ENCODE measurements around the gene MYPOP.

Gene MYPOP

DNA sequence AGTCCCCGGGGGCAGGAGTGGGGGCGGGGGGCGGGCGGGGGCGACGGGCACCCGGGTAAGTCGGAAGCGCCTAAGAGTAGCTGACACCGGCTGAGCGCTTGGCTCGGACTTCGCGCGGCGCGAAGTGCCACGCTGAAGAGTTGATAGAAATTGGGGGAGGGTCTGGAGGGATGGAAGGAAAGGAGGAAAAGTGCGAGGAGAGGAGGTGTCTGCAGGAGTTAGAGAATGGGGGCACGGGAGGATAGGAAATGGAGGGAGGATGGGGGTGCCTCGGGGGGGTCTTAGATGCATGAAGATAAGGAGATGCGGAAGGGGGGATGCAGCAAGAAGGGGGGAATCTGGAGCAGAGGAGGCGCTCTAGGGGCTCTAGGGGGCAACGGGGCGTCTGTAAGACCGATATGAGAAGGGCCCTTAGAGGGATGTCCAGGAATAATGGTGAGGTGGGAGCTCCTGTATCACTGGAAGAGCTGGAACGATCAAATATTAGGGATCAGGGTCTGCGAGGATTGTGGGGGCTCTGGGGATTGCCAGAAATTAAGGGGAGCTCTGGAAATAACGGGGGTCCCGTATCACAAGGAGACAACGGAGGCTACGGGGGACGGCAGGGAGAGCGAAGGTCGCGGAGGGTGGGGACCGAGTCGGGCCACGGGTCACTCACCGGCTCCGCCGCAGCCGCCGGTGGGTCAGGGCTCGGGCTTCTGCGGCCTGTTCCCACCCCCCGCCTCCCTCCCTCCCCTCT, at the start of gene MYPOP:
Gene MYPOP, minus strand, starts transcription at position 702 of the 739 bp plus-strand sequence. CDS start 840 bp downstream, outside the sequence.
- no peak for FAIRE-seq

DNA sequence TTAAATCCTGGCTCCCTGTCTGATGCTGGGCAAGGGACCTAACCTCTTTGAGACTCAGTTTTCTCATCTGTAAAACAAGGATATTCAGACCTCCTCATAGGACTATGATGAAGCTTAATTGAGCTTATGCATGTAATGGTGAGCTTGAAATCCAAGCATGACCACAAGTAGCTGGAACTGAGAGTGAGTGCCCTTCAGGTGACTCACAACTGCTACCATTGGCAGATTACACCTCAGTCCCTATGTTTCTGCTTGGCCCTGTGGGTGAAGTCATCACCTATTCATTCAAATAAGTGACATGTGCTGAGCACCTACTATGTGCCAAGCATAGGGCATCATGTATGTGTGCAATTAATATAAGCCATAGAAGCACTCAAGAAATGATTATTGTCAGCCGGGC, 45.5 kb upstream of the MYPOP start:
- no peak for FAIRE-seq

DNA sequence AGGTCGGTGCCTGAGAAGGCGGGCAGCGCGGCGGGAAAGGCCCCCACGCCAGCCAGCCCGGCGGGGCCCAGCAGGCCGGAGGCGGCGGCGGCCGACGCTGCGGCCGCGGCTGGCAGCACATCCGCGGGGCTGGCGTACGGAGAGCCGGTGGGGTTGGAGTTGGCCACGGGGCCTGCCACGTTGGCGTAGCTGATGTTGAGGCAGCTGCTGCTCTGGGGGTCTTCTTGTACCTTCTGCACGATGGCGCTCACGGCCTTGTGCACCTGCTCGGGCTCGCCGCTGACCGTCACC, 38.0 kb upstream of the MYPOP start:
- FAIRE-seq: no peak

GRCh38 chr19:45939792-45940514, 37.5 kb upstream of the MYPOP start:
- FAIRE-seq: no peak

GRCh38 chr19:45938733-45939319, 36.4 kb upstream of the MYPOP start:
- no peak for FAIRE-seq

DNA sequence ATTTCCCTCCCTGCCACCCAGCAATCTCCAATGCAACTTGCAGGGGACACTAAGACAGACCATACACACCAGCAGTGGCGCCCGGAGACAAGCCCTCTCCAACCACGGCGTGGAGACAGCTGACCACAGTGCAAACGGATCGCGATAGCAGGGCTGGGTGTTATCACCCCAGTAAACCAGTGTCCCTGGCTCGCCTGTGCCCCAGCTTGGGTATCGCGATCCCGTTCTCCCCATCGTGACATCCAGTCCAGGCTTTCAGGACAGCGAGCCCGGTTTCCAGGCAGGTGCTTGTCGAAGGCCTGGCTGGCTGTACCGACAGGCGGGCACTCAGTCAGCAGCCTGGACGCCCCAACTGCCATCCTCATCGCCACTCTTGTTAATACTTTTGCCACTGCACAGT, 32.9 kb upstream of the MYPOP start:
- FAIRE-seq: no peak

DNA sequence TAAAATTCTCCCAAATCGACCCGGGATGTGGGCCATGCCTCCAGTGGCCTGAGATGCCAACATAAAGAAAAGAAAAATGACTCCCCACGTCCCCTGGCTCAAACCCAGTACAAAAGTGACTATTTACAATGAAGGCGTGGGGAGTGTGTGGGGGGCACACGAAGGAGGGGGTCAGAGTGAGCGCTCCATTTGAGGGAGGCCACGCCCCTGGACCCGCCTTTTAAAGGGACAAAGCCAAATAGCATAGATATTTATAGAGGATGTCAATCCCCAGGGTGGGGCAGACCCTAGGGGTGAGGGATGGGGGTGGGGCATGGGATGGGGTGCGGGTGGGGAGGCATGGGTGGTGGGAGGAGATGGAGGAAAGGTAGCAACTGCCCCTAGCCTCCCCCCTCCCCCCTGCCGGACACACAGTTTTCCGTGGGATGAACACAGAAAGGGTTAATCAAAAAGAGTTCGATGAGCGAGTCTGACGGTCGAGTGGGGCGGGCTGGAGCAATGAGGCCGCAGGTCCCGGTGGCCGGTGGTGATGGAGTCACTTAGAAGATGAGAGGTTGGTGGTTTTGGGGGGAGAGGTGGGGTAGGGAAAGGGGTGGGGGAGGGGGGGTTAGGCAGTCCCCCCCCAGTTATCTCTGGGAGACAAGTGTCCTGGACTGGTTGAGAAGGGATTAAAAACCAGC, 32.3 kb upstream of the MYPOP start:
- no peak for FAIRE-seq

GRCh38 chr19:45933759-45934158, 31.3 kb upstream of the MYPOP start:
- no peak for FAIRE-seq

- no peak for FAIRE-seq
Measured at GRCh38 chr19:45931055-45931454, 28.6 kb upstream of the MYPOP start.

GRCh38 chr19:45929247-45929646, 26.8 kb upstream of the MYPOP start:
- FAIRE-seq: no peak

- FAIRE-seq: no peak
Measured at GRCh38 chr19:45927565-45928261, 25.3 kb upstream of the MYPOP start.

DNA sequence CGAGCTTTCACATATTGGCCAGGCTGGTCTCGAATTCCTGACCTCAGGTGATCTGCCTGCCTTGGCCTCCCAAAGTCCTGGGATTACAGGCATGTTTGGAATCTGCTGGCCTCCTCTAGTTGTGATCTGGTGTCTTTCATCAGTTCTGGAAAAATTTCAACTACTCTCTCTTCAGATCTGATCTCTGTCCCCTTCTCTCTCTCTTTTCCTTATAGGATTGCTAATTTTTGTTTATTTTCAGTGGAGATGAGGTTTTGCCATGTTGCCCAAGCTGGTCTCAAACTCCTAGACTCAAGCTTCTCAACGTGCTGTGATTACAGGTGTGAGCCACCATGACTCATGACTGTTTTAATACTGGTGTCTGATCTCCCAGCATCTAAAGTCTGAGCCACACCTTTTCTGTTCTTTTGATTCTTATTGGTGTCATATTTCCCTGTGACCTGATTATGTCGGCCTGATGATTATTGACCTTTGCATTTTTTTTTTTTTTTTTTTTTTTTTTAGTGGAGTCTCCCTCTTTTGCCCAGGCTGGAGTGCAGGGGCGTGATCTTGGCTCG, 22.6 kb upstream of the MYPOP start:
- FAIRE-seq: no peak

- FAIRE-seq: no peak
Measured at GRCh38 chr19:45922281-45922680, 19.9 kb upstream of the MYPOP start.

DNA sequence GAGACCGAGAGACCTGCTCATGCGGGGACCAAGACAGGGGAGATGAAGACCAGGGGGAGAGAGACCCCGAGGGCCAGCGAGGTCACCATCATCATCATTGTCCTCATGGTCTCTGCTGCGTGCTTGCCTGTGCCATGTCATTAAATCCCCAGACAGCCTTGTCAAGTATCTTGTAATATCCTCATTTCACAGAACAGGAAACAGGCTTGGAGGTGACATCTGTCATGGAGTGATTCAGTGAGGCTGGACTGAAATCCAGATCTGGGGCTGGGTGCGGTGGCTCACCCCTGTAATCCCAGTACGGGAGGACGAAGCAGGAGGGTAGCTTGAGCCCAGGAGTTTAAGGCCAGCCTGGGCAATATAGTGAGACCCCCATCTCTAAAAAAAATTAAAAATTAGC, 18.0 kb upstream of the MYPOP start:
- FAIRE-seq: no peak

DNA sequence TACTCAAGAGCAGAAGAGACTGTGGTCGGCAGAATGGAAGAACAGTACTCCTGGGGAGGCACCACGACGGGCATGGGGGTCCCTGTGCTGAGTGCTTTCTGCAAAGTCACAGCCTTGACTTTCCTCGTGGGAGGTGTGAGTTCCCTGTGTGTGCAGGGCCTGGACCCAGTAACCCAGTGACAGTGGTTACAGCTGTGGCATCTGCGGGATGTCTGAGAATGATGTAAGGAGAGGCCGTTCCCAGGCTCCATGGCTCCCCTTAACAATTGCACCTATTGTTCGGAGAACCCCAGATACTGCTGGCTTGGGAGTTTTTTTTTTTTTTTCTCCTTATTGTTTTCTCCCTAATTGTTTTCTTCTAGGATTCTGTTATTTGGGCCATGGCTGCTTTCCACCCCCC, 17.3 kb upstream of the MYPOP start:
- no peak for FAIRE-seq

DNA sequence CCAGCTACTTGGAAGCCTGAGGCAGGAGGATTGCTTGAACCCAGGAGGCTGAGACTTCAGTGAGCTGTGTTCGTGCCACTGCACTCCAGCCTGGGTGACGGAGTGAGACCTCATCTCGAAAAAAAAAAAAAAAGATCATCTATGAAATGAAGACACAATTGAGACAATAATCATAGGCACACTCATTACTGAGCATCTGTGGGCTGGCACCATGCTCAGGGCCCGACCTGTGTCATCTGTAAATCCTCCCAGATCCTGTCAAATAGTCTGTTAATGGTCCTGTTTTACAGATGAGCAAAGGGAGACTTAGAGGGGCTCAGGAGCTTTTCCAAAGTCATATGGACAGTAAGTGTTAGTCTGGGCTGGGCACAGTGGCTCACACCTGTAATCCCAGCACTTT, 16.3 kb upstream of the MYPOP start:
- no peak for FAIRE-seq

- FAIRE-seq: no peak
Measured at GRCh38 chr19:45917421-45918091, 15.1 kb upstream of the MYPOP start.

- FAIRE-seq: no peak
Measured at GRCh38 chr19:45913874-45914830, 11.7 kb upstream of the MYPOP start, which contains the start of gene NANOS2. Gene NANOS2, minus strand, starts transcription at chr19:45914778. Its CDS starts 85 bp downstream, at chr19:45914693.

DNA sequence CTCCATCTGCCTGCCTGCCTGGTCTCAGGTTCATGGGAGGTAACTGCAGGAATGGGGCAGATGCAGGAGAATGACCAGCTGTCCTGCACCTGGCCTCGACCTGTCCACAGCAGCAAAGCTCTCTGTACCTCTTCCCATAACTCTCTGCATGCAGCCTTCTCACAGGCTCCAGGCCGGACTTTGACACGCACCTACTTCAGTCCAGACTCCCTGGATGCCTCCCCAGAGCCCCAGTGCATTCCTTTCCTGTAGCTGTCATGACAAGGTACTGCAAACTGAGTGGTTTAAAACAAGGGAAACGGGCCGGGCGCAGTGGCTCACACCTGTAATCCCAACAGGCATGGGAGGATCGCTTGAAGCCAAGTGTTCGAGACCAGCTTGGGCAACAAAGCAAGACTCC, 8.9 kb upstream of the MYPOP start:
- no peak for FAIRE-seq

DNA sequence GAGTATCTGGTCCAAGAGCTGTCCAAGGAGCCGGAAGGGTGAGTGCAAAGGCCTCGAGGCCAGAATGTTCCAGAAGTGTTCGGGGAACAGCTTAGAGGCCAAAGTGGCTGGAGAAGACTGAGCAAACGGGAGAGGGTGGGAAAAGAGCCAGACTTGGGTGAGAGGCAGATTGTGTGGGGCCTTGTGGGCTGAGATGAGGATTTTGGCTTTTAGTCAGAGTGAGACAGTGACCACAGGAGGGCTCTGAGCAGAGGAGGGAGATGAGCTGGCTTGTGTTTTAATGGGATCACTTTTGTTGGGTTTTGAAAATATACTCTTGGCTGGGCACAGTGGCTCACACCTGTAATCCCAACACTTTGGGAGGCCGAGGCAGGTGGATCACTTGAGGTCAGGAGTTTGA, 6.5 kb upstream of the MYPOP start:
- no peak for FAIRE-seq

GRCh38 chr19:45906221-45906620, 3.8 kb upstream of the MYPOP start:
- no peak for FAIRE-seq

Measured in endometrium (tissue), 2 donors.